ENCODE data around the gene CARS2.

DNA sequence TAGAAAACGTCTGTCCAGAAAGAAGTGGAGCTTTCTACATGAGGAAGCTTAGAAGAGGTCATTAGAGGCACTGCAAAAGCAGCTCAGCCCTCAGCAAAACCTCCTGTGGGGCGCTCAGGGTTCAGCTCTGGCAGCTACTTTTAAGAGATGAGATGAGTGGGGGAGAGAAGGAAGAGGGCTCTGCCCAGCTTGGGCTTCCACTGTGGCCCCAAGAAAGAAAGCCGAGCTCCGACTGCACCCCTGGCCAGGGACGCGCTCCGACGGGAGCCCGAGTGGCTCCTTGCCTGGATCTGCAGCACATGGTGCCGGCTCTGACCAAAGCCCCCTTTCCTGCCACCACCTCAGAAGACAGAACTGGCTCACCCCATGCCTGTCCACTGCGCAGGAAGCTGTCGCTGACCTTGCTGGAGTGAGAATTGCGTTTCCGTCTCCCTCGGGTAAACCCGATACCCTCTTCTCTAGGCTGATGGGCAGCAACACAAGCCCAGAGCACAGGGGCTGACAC, 54.1 kb downstream of the CARS2 start:
- TF ChIP-seq, protein P1, sequence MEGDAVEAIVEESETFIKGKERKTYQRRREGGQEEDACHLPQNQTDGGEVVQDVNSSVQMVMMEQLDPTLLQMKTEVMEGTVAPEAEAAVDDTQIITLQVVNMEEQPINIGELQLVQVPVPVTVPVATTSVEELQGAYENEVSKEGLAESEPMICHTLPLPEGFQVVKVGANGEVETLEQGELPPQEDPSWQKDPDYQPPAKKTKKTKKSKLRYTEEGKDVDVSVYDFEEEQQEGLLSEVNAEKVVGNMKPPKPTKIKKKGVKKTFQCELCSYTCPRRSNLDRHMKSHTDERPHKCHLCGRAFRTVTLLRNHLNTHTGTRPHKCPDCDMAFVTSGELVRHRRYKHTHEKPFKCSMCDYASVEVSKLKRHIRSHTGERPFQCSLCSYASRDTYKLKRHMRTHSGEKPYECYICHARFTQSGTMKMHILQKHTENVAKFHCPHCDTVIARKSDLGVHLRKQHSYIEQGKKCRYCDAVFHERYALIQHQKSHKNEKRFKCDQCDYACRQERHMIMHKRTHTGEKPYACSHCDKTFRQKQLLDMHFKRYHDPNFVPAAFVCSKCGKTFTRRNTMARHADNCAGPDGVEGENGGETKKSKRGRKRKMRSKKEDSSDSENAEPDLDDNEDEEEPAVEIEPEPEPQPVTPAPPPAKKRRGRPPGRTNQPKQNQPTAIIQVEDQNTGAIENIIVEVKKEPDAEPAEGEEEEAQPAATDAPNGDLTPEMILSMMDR (IDR thresholded peaks at IDR 0.05): no peak
- no peak for TF ChIP-seq NR3C1 (IDR thresholded peaks at IDR 0.05)
- TF ChIP-seq, protein P2, sequence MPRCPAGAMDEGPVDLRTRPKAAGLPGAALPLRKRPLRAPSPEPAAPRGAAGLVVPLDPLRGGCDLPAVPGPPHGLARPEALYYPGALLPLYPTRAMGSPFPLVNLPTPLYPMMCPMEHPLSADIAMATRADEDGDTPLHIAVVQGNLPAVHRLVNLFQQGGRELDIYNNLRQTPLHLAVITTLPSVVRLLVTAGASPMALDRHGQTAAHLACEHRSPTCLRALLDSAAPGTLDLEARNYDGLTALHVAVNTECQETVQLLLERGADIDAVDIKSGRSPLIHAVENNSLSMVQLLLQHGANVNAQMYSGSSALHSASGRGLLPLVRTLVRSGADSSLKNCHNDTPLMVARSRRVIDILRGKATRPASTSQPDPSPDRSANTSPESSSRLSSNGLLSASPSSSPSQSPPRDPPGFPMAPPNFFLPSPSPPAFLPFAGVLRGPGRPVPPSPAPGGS (IDR thresholded peaks at IDR 0.05): no peak
- TF ChIP-seq POLR2A (IDR thresholded peaks at IDR 0.05; ENCODE audit: low read length): no peak
- TF ChIP-seq ESRRA (IDR thresholded peaks at IDR 0.05; ENCODE audit: borderline replicate concordance, low read length): no peak
